ENCODE measurements around the gene FYB2. TPM values are rescaled to one million over a fixed set of nuclear protein-coding genes. Genes with fewer than 3 reads are reported as not detected.

The FYB2 gene
- total RNA-seq, 1 experiment from 2014 or later, result 0.48 TPM

- no peak overlapping the region for H3K23ac ChIP-seq (ENCODE audit: insufficient read length, low read depth, low read length)
- H4K91ac ChIP-seq (ENCODE audit: insufficient read length, low read depth, low read length), result no peak overlapping the region
- TF ChIP-seq, protein P1, sequence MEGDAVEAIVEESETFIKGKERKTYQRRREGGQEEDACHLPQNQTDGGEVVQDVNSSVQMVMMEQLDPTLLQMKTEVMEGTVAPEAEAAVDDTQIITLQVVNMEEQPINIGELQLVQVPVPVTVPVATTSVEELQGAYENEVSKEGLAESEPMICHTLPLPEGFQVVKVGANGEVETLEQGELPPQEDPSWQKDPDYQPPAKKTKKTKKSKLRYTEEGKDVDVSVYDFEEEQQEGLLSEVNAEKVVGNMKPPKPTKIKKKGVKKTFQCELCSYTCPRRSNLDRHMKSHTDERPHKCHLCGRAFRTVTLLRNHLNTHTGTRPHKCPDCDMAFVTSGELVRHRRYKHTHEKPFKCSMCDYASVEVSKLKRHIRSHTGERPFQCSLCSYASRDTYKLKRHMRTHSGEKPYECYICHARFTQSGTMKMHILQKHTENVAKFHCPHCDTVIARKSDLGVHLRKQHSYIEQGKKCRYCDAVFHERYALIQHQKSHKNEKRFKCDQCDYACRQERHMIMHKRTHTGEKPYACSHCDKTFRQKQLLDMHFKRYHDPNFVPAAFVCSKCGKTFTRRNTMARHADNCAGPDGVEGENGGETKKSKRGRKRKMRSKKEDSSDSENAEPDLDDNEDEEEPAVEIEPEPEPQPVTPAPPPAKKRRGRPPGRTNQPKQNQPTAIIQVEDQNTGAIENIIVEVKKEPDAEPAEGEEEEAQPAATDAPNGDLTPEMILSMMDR (conservative IDR thresholded peaks at IDR 0.05), result no peak
- H3K14ac ChIP-seq (ENCODE audit: insufficient read depth, low read length), result no peak overlapping the region
- peaks cover 4% of the 10 kb centered on the region; the same call in 1 of the 2 replicates for H3K27me3 Mint-ChIP-seq (ENCODE audit: low read depth)
- no peak for DNase-seq
- H2AFZ ChIP-seq (ENCODE audit: low read length), result no peak overlapping the region
- H3K4ac ChIP-seq (ENCODE audit: low read depth, low read length), result no peak overlapping the region
- no peaks in the 10 kb centered on the region for H3K4me1 ChIP-seq (ENCODE audit: insufficient read depth, low read length)
- no peak overlapping the region for H3K18ac ChIP-seq (ENCODE audit: insufficient read length, low read depth, low read length)
- H4K5ac ChIP-seq (ENCODE audit: insufficient read length, low read depth, low read length), result no peak overlapping the region
- no peak overlapping the region for H3K27ac ChIP-seq (ENCODE audit: insufficient read length, low read depth, low read length)
- peaks cover 0 to 4% of the 10 kb centered on the region in 2 experiments; a peak in 2 of 4 replicates for H3K4me1 Mint-ChIP-seq
- H3K4me3 Mint-ChIP-seq, result no peak overlapping the region
- no peaks in the 10 kb centered on the region for H3K9me3 Mint-ChIP-seq
- no peak overlapping the region for H4K8ac ChIP-seq (replicated peaks; ENCODE audit: insufficient read length, low read depth, low read length)
- no peak overlapping the region for H2BK20ac ChIP-seq (ENCODE audit: low read depth, low read length, poor library complexity, severe bottlenecking)
- H2AK5ac ChIP-seq (ENCODE audit: insufficient read length, low read length), result no peak overlapping the region
- H3K36me3 Mint-ChIP-seq (ENCODE audit: insufficient read depth in 1 of 3, low read depth in 3 of 3), result no peaks in the 10 kb centered on the region
- no peak overlapping the region for H2BK5ac ChIP-seq (ENCODE audit: insufficient read length, low read length)
- no peak overlapping the region for H3T11ph ChIP-seq (ENCODE audit: low read length)
- no peak overlapping the region for H3K56ac ChIP-seq (ENCODE audit: insufficient read length, low read depth, low read length)
- no peaks in the 10 kb centered on the region for H3K27me3 ChIP-seq (ENCODE audit: insufficient read depth, low read length)
- no peaks in the 10 kb centered on the region for H3K79me1 ChIP-seq (ENCODE audit: insufficient read depth, low read depth, low read length, poor library complexity, severe bottlenecking)
- no peak overlapping the region for H3K9ac ChIP-seq (ENCODE audit: extremely low read depth, insufficient read length, low read length)
- H3K79me2 ChIP-seq (ENCODE audit: insufficient read depth, low read length), result no peaks in the 10 kb centered on the region
- no peak overlapping the region for H3K27ac Mint-ChIP-seq
- no peaks in the 10 kb centered on the region for H3K9me3 ChIP-seq (ENCODE audit: control insufficient read depth, low read depth, low read length)
- H4K20me1 ChIP-seq (ENCODE audit: control insufficient read depth, insufficient read depth, insufficient read length), result no peaks in the 10 kb centered on the region
- no peak overlapping the region for H2BK120ac ChIP-seq (ENCODE audit: low read depth, low read length, poor library complexity, severe bottlenecking)
- no CpG with 5 or more reads among the region's 3 CpGs for WGBS (ENCODE audit: extremely low coverage, insufficient read length, low lambda C conversion rate)
- no peak overlapping the region for H2BK15ac ChIP-seq (ENCODE audit: low read depth, low read length)
- H3K23me2 ChIP-seq (ENCODE audit: insufficient read length, low read depth, low read length, poor library complexity, severe bottlenecking), result no peaks in the 10 kb centered on the region
- no peak overlapping the region for H2BK12ac ChIP-seq (ENCODE audit: insufficient read length, low read depth, low read length)
- H3K4me2 ChIP-seq (ENCODE audit: insufficient read depth, insufficient read length, low read length), result no peak overlapping the region
Measured at GRCh38 chr1:56790036-56790435, 29.2 kb downstream of the FYB2 start.

Data from H9 (cell line).